Prostate gland (tissue), 2 donors: ENCODE results near the gene DDX39A.

ENCODE experiments used
- POLR2A ChIP-seq: fragments of 450-650 bp; IDR thresholded peaks from one replicate; pipeline ENCODE4 v1.6.1; 2016; ENCODE audit warnings: antibody characterized with exemption, mild to moderate bottlenecking
- POLR2AphosphoS5 ChIP-seq: sonication (generic); formaldehyde crosslinking; IDR thresholded peaks from one replicate; pipeline ENCODE4 v1.6.1; 2017; ENCODE audit warnings: antibody characterized with exemption
- TF ChIP-seq, protein P1 (sequence below), 4 experiments: fragments of 200-600 bp in 2 of 4; fragments of 450-650 bp in 2 of 4; sonication (generic) in 2 of 4; IDR thresholded peaks; 1 replicate in 3 of 4; 2 replicates in 1 of 4; pipeline ENCODE4 v1.5.1; 2016 to 2019; ENCODE audit warnings: antibody characterized with exemption in 4 of 4, mild to moderate bottlenecking in 2 of 4, moderate library complexity in 2 of 4

- TF ChIP-seq, protein P1, sequence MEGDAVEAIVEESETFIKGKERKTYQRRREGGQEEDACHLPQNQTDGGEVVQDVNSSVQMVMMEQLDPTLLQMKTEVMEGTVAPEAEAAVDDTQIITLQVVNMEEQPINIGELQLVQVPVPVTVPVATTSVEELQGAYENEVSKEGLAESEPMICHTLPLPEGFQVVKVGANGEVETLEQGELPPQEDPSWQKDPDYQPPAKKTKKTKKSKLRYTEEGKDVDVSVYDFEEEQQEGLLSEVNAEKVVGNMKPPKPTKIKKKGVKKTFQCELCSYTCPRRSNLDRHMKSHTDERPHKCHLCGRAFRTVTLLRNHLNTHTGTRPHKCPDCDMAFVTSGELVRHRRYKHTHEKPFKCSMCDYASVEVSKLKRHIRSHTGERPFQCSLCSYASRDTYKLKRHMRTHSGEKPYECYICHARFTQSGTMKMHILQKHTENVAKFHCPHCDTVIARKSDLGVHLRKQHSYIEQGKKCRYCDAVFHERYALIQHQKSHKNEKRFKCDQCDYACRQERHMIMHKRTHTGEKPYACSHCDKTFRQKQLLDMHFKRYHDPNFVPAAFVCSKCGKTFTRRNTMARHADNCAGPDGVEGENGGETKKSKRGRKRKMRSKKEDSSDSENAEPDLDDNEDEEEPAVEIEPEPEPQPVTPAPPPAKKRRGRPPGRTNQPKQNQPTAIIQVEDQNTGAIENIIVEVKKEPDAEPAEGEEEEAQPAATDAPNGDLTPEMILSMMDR (IDR thresholded peaks at IDR 0.05), result no peak
- TF ChIP-seq POLR2A, result no peak
- no peak for TF ChIP-seq POLR2AphosphoS5
Measured at GRCh38 chr19:14443632-14444216, 24.6 kb upstream of the DDX39A start.
